ENCODE results near the gene CARD19. TPM values are rescaled to one million over a fixed set of nuclear protein-coding genes. Genes with fewer than 3 reads are reported as not detected.

Gene CARD19
- total RNA-seq, 1 experiment from 2014 or later = 63.4 TPM

- H3K9me3 ChIP-seq (ENCODE audit: control insufficient read depth, insufficient read depth, low read depth, low read length) = no peaks in the 10 kb centered on the region
- H3K27ac ChIP-seq (ENCODE audit: low read length) = no peak overlapping the region
- intact Hi-C loops (cut with micrococcal nuclease; ENCODE audit: unreplicated experiment) (no loop called here), in situ Hi-C loops (cut with HindIII; ENCODE audit: low pct_unique_long_range_greater_than_20kb, low sequenced_read_pairs) (no loop called here)
- ATAC-seq (no peak), DNase-seq (ENCODE audit: low read depth, low spot score) (no peak)
- no peaks in the 10 kb centered on the region for H3K4me1 ChIP-seq (ENCODE audit: control insufficient read depth, insufficient read depth, low read length)
- H3K4me3 ChIP-seq (ENCODE audit: low read depth in 2 of 2, low read length in 2 of 2) = no peak overlapping the region
- H3K27me3 ChIP-seq (ENCODE audit: control insufficient read depth, insufficient read depth, low read length) = no peaks in the 10 kb centered on the region
- POLR2A ChIA-PET = no interaction called here
- H3K36me3 ChIP-seq (ENCODE audit: control insufficient read depth, insufficient read depth, low read length) = no peaks in the 10 kb centered on the region
- BruUV-seq (replicated peaks) = no TSS peak
- CTCF ChIA-PET = no interaction called here
- no peak for TF ChIP-seq SIN3A (IDR thresholded peaks at IDR 0.05; ENCODE audit: borderline replicate concordance, insufficient read depth, low read depth, low read length)
- TF ChIP-seq POLR2AphosphoS5 (IDR thresholded peaks at IDR 0.05; ENCODE audit: low read depth, low read length) = no peak
These were observed 26.8 kb downstream of the CARD19 start for GRCh38 chr9:93122721-93123221.

GRCh38 chr9:93123561-93124283, 27.7 kb downstream of the CARD19 start:
- ChIA-PET POLR2A (no interaction called here), CTCF (interaction anchor here (0.7 kb wide), 1 partner anchor 880 kb away, joined by 5 read pairs; no protein-coding TSS in a partner anchor)
- Histone ChIP-seq H3K4me3 (ENCODE audit: low read depth in 2 of 2, low read length in 2 of 2) (no peak overlapping the region), H3K4me1 (ENCODE audit: control insufficient read depth, insufficient read depth, low read length) (no peaks in the 10 kb centered on the region), H3K9me3 (ENCODE audit: control insufficient read depth, insufficient read depth, low read depth, low read length) (no peaks in the 10 kb centered on the region), H3K27ac (ENCODE audit: low read length) (no peak overlapping the region), H3K36me3 (ENCODE audit: control insufficient read depth, insufficient read depth, low read length) (no peaks in the 10 kb centered on the region), H3K27me3 (ENCODE audit: control insufficient read depth, insufficient read depth, low read length) (no peaks in the 10 kb centered on the region)
- TF ChIP-seq POLR2AphosphoS5 (IDR thresholded peaks at IDR 0.05; ENCODE audit: low read depth, low read length) = no peak
- no peak for TF ChIP-seq REST (IDR thresholded peaks at IDR 0.05; ENCODE audit: insufficient read depth in 1 of 2, low read depth in 2 of 2, low read length in 1 of 2)
- no peak for TF ChIP-seq TCF7L2 (IDR thresholded peaks at IDR 0.05; ENCODE audit: low read depth, low read length)
- no peak for TF ChIP-seq CTCF (IDR thresholded peaks at IDR 0.05)
- TF ChIP-seq SIN3A (IDR thresholded peaks at IDR 0.05; ENCODE audit: borderline replicate concordance, insufficient read depth, low read depth, low read length) = no peak
- BruUV-seq (replicated peaks) = no TSS peak
- in situ Hi-C loops (cut with HindIII; ENCODE audit: low pct_unique_long_range_greater_than_20kb, low sequenced_read_pairs) = no loop called here
- intact Hi-C loops (cut with micrococcal nuclease; ENCODE audit: unreplicated experiment) = no loop called here
- DNase-seq (ENCODE audit: low read depth, low spot score) (no peak), ATAC-seq (0 out of 2 replicates have a peak, but pooled peaks have one; percentile 11)

GRCh38 chr9:93124793-93125192, 28.8 kb downstream of the CARD19 start:
- ChIA-PET CTCF (no interaction called here), POLR2A (no interaction called here)
- intact Hi-C loops (cut with micrococcal nuclease; ENCODE audit: unreplicated experiment) (no loop called here), in situ Hi-C loops (cut with HindIII; ENCODE audit: low pct_unique_long_range_greater_than_20kb, low sequenced_read_pairs) (no loop called here)
- no peaks in the 10 kb centered on the region for H3K9me3 ChIP-seq (ENCODE audit: control insufficient read depth, insufficient read depth, low read depth, low read length)
- H3K27me3 ChIP-seq (ENCODE audit: control insufficient read depth, insufficient read depth, low read length) = no peaks in the 10 kb centered on the region
- no peak for DNase-seq (ENCODE audit: low read depth, low spot score)
- H3K4me1 ChIP-seq (ENCODE audit: control insufficient read depth, insufficient read depth, low read length) = no peaks in the 10 kb centered on the region
- no peaks in the 10 kb centered on the region for H3K36me3 ChIP-seq (ENCODE audit: control insufficient read depth, insufficient read depth, low read length)
- H3K4me3 ChIP-seq (ENCODE audit: low read depth in 2 of 2, low read length in 2 of 2) = no peak overlapping the region
- ATAC-seq = no peak
- TF ChIP-seq CTCF (IDR thresholded peaks at IDR 0.05) (no peak), SIN3A (IDR thresholded peaks at IDR 0.05; ENCODE audit: borderline replicate concordance, insufficient read depth, low read depth, low read length) (no peak), TCF7L2 (IDR thresholded peaks at IDR 0.05; ENCODE audit: low read depth, low read length) (no peak), REST (IDR thresholded peaks at IDR 0.05; ENCODE audit: insufficient read depth in 1 of 2, low read depth in 2 of 2, low read length in 1 of 2) (no peak), POLR2AphosphoS5 (IDR thresholded peaks at IDR 0.05; ENCODE audit: low read depth, low read length) (no peak)
- BruUV-seq (replicated peaks) = no TSS peak
- H3K27ac ChIP-seq (ENCODE audit: low read length) = no peak overlapping the region
